ENCODE results near the gene ZSWIM1. TPM values are rescaled to one million over a fixed set of nuclear protein-coding genes. Genes with fewer than 3 reads are reported as not detected.

Gene ZSWIM1
- total and polyA plus RNA-seq, 2 of the 4 experiments (the other 2 are of a cell fraction): 4.2 to 10.0 TPM

DNA sequence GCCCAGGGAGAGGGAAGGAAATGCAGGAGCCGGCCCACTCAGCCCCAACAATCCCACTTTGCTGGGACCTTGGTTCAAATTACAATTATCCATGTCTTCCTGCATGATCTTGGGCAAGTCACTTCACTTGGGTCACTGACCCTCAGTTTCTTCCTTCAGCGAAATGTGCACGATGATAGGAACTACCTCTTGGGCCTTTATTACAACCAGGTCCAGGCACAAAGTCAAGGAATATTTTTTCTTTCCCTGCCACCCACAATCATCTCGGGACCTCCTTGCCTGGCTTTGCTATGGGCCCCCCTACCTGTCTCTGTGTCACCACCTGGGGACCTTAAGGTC is 31.3 kb downstream of the ZSWIM1 start:
- Histone ChIP-seq H3K23ac (ENCODE audit: low read depth, low read length) (peak overlapping the region; percentile 85), H4K5ac (ENCODE audit: low read depth, low read length) (peak overlapping the region; percentile 35), H3K4me3 (ENCODE audit: insufficient read depth, low read depth, low read length) (peak overlapping the region; percentile 43; the same call in 1 of the 2 replicates), H2BK5ac (ENCODE audit: low read depth, low read length, poor library complexity, severe bottlenecking) (peak overlapping the region; percentile 27), H4K8ac (ENCODE audit: low read depth in 2 of 2, low read length in 2 of 2) (peak overlapping the region; percentile 65 to 94), H2BK120ac (ENCODE audit: low read depth, low read length) (peak overlapping the region; percentile 65), H2BK20ac (ENCODE audit: low read depth, low read length) (peak overlapping the region; percentile 49), H3K79me1 (ENCODE audit: low read depth in 1 of 2, low read length in 2 of 2) (peaks cover 5 to 22% of the 10 kb centered on the region in 2 experiments; a peak in 3 of 4 replicates), H3K9me1 (ENCODE audit: insufficient read depth, low read length) (peaks cover 13% of the 10 kb centered on the region), H3K27me3 (ENCODE audit: control insufficient read depth, insufficient read depth, low read length) (no peaks in the 10 kb centered on the region), H4K20me1 (ENCODE audit: insufficient read depth, low read length) (no peaks in the 10 kb centered on the region), H2AK9ac (replicated peaks; ENCODE audit: low read depth, low read length, poor library complexity) (peak overlapping the region; percentile 82), H2BK15ac (ENCODE audit: low read depth, low read length) (peak overlapping the region; percentile 20; the same call in 2 of the 3 replicates), H3K4ac (ENCODE audit: low read depth, low read length) (peak overlapping the region; percentile 82), H3K9ac (ENCODE audit: low read depth, low read length) (peak overlapping the region; percentile 3; the same call in 1 of the 2 replicates), H3K4me1 (ENCODE audit: control insufficient read depth, insufficient read depth, low read length) (peaks cover 13% of the 10 kb centered on the region), H3K14ac (replicated peaks; ENCODE audit: low read depth, low read length) (peak overlapping the region; percentile 94; the same call in 1 of the 2 replicates), H3K18ac (ENCODE audit: low read depth, low read length) (peak overlapping the region; percentile 14), H3K27ac (ENCODE audit: insufficient read depth, low read length) (peak overlapping the region; percentile 27), H3K9me3 (ENCODE audit: control insufficient read depth, insufficient read depth, low read length) (no peaks in the 10 kb centered on the region), H3K56ac (ENCODE audit: extremely low read depth, insufficient read depth, low read length) (peak overlapping the region; percentile 28; the same call in 1 of the 2 replicates), H4K91ac (ENCODE audit: insufficient read depth, low read depth, low read length) (peak overlapping the region; percentile 13), H3K36me3 (ENCODE audit: control insufficient read depth, insufficient read depth, low read length) (peaks cover 17% of the 10 kb centered on the region; the same call in 1 of the 2 replicates), H3K4me2 (ENCODE audit: low read depth, low read length) (peak overlapping the region; percentile 88; the same call in 1 of the 2 replicates), H2AK5ac (ENCODE audit: low read depth, low read length) (peak overlapping the region; percentile 71; the same call in 1 of the 2 replicates), H2AFZ (replicated peaks; ENCODE audit: low read length, poor library complexity) (peak overlapping the region; percentile 87)
- in situ Hi-C loops (cut with MboI; ENCODE audit: low sequenced_read_pairs): loop anchor here (25.0 kb wide), 1 partner anchor 575 kb away; the partner anchor contains the start of gene SDC4
- ChIA-PET POLR2A (ENCODE audit: unreplicated experiment) (no interaction called here), CTCF (no interaction called here)
- ATAC-seq (ENCODE audit: low read depth) (no peak), DNase-seq (no peak)
- BruUV-seq (replicated peaks): no TSS peak
- intact Hi-C loops (cut with micrococcal nuclease): no loop called here
- no peak for TF ChIP-seq CTCF (conservative IDR thresholded peaks at IDR 0.05; ENCODE audit: low read depth, low read length)
- TF ChIP-seq POLR2A (IDR thresholded peaks at IDR 0.05; ENCODE audit: low read depth, low read length): no peak; the same call in 1 of the 2 replicates
- TF ChIP-seq RAD21 (IDR thresholded peaks at IDR 0.05; ENCODE audit: low read length): no peak
- TF ChIP-seq CEBPB (IDR thresholded peaks at IDR 0.05; ENCODE audit: low read depth, low read length): no peak
- no peak for TF ChIP-seq ELK1 (IDR thresholded peaks at IDR 0.05; ENCODE audit: borderline replicate concordance, low read depth, low read length)
- no peak for TF ChIP-seq RFX5 (IDR thresholded peaks at IDR 0.05; ENCODE audit: low read depth, low read length)
- no peak for TF ChIP-seq NFE2L2 (IDR thresholded peaks at IDR 0.05; ENCODE audit: low read depth, low read length)
- TF ChIP-seq BHLHE40 (IDR thresholded peaks at IDR 0.05; ENCODE audit: low read depth, low read length): no peak
- TF ChIP-seq MAZ (IDR thresholded peaks at IDR 0.05; ENCODE audit: borderline replicate concordance, low read depth, low read length): no peak
- TF ChIP-seq, protein P1, sequence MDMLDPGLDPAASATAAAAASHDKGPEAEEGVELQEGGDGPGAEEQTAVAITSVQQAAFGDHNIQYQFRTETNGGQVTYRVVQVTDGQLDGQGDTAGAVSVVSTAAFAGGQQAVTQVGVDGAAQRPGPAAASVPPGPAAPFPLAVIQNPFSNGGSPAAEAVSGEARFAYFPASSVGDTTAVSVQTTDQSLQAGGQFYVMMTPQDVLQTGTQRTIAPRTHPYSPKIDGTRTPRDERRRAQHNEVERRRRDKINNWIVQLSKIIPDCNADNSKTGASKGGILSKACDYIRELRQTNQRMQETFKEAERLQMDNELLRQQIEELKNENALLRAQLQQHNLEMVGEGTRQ (IDR thresholded peaks at IDR 0.05; ENCODE audit: low read depth, low read length): no peak
- TF ChIP-seq MXI1 (IDR thresholded peaks at IDR 0.05; ENCODE audit: borderline replicate concordance, low read depth, low read length): no peak
- WGBS, 2 experiments (ENCODE audit: extremely low coverage in 2 of 2, insufficient read length in 1 of 2): 12% methylated on average over 3 of the region's 4 CpGs; no CpG with 5 or more reads in 1 of the 2 experiments
- dilution Hi-C loops (cut with HindIII; ENCODE audit: low sequenced_read_pairs, unreplicated experiment): no loop called here
